Sigmoid colon (tissue), 3 donors: ENCODE measurements around the gene GLIS1.

Experiments used
- POLR2A ChIP-seq, 2 donors: fragments of 450-650 bp; IDR thresholded peaks; one replicate each; pipeline ENCODE4 v1.6.1; 2016; ENCODE audit warnings: antibody characterized with exemption in 2 of 2, mild to moderate bottlenecking in 2 of 2, moderate library complexity in 2 of 2
- TF ChIP-seq, protein P1 (sequence below), 4 experiments: fragments of 450-650 bp in 3 of 4; fragments of 200-600 bp in 1 of 4; IDR thresholded peaks; one replicate each; pipeline ENCODE4 v1.5.1; 2016 to 2019; ENCODE audit warnings: antibody characterized with exemption in 4 of 4, mild to moderate bottlenecking in 3 of 4, moderate library complexity in 2 of 4

DNA sequence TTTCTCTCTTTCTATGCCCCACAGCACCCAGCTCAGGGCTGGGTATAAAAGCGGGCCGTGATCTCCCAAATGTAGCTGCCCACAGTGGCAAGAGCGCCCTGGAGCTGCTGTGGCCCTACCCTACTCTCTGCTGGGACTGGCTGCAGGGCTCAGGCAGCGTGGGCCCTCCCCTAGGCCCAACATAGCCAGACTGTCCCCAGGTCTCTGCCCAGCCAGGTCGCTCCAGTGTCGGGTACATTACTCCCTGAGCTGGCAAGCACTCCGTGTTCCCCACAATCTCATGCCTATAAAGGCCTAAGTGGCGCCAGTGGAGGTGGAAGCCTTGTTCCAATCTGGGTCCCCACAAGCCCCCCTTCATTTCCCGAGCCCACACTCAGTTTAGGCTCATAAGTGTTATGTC is 66.2 kb downstream of the GLIS1 start:
- TF ChIP-seq POLR2A (IDR thresholded peaks at IDR 0.05) = no peak
- TF ChIP-seq, protein P1, sequence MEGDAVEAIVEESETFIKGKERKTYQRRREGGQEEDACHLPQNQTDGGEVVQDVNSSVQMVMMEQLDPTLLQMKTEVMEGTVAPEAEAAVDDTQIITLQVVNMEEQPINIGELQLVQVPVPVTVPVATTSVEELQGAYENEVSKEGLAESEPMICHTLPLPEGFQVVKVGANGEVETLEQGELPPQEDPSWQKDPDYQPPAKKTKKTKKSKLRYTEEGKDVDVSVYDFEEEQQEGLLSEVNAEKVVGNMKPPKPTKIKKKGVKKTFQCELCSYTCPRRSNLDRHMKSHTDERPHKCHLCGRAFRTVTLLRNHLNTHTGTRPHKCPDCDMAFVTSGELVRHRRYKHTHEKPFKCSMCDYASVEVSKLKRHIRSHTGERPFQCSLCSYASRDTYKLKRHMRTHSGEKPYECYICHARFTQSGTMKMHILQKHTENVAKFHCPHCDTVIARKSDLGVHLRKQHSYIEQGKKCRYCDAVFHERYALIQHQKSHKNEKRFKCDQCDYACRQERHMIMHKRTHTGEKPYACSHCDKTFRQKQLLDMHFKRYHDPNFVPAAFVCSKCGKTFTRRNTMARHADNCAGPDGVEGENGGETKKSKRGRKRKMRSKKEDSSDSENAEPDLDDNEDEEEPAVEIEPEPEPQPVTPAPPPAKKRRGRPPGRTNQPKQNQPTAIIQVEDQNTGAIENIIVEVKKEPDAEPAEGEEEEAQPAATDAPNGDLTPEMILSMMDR (IDR thresholded peaks at IDR 0.05) = no peak
